ENCODE data around the gene PGF. TPM values are rescaled to one million over a fixed set of nuclear protein-coding genes. Genes with fewer than 3 reads are reported as not detected.
A peak's percentile ranks its signal among the peaks of the same experiment; 100 is the strongest.

PGF gene
- total and polyA plus RNA-seq, 2 experiments from 2014 or later: 25.0 to 31.0 TPM

GRCh38 chr14:74946659-74947281 lies 8.6 kb downstream of the PGF start:
- no peaks in the 10 kb centered on the region for H3K9me3 ChIP-seq (ENCODE audit: low read depth)
- H3K4me1 ChIP-seq (ENCODE audit: insufficient read depth): peaks cover 34% of the 10 kb centered on the region
- WGBS (ENCODE audit: low lambda C conversion rate, missing lambda C conversion rate): 42% methylated on average over 5 of the region's 5 CpGs
- H3K4me3 ChIP-seq: no peak overlapping the region
- H3K4me2 ChIP-seq: no peak overlapping the region
- no peaks in the 10 kb centered on the region for H3K9me2 ChIP-seq (replicated peaks; ENCODE audit: insufficient read depth)
- no peaks in the 10 kb centered on the region for H3K27me3 ChIP-seq
- no peak overlapping the region for H3K27ac ChIP-seq
- H4K20me1 ChIP-seq (ENCODE audit: insufficient read depth, poor library complexity, severe bottlenecking): no peaks in the 10 kb centered on the region
- TF ChIP-seq CTCF (IDR thresholded peaks at IDR 0.05; ENCODE audit: poor library complexity) (no peak), EZH2phosphoT487 (IDR thresholded peaks at IDR 0.05; ENCODE audit: low read depth, severe bottlenecking, unreplicated experiment) (no peak)
- H3K36me3 ChIP-seq (replicated peaks; ENCODE audit: insufficient read depth, low read depth): no peaks in the 10 kb centered on the region
- no peak for DNase-seq (ENCODE audit: low spot score)
- H3K79me2 ChIP-seq: no peaks in the 10 kb centered on the region
- H2AFZ ChIP-seq: no peak overlapping the region

GRCh38 chr14:74945852-74946658 lies 9.3 kb downstream of the PGF start:
- H3K4me3 ChIP-seq: no peak overlapping the region
- 54% methylated on average over 17 of the region's 17 CpGs for WGBS (ENCODE audit: low lambda C conversion rate, missing lambda C conversion rate)
- peak; percentile 87 for DNase-seq (ENCODE audit: low spot score)
- H3K36me3 ChIP-seq (replicated peaks; ENCODE audit: insufficient read depth, low read depth): no peaks in the 10 kb centered on the region
- TF ChIP-seq CTCF (IDR thresholded peaks at IDR 0.05; ENCODE audit: poor library complexity): peak; percentile 80
- no peak for TF ChIP-seq EZH2phosphoT487 (IDR thresholded peaks at IDR 0.05; ENCODE audit: low read depth, severe bottlenecking, unreplicated experiment)
- H3K4me2 ChIP-seq: peak overlapping the region; percentile 42
- no peaks in the 10 kb centered on the region for H3K79me2 ChIP-seq
- H3K27ac ChIP-seq: peak overlapping the region; percentile 61
- peaks cover 27% of the 10 kb centered on the region for H3K4me1 ChIP-seq (ENCODE audit: insufficient read depth)
- H3K27me3 ChIP-seq: no peaks in the 10 kb centered on the region
- no peaks in the 10 kb centered on the region for H3K9me3 ChIP-seq (ENCODE audit: low read depth)
- H3K9me2 ChIP-seq (replicated peaks; ENCODE audit: insufficient read depth): no peaks in the 10 kb centered on the region
- no peaks in the 10 kb centered on the region for H4K20me1 ChIP-seq (ENCODE audit: insufficient read depth, poor library complexity, severe bottlenecking)
- no peak overlapping the region for H2AFZ ChIP-seq

- no peaks in the 10 kb centered on the region for H3K9me2 ChIP-seq (replicated peaks; ENCODE audit: insufficient read depth)
Observed at GRCh38 chr14:74945261-74945851, 10.0 kb downstream of the PGF start.

More at GRCh38 chr14:74945261-74945851, 10.0 kb downstream of the PGF start:
- no peaks in the 10 kb centered on the region for H3K27me3 ChIP-seq
- H3K79me2 ChIP-seq: no peaks in the 10 kb centered on the region
- peak overlapping the region; percentile 61 for H3K27ac ChIP-seq
- H4K20me1 ChIP-seq (ENCODE audit: insufficient read depth, poor library complexity, severe bottlenecking): no peaks in the 10 kb centered on the region
- TF ChIP-seq EZH2 (IDR thresholded peaks at IDR 0.05; ENCODE audit: borderline replicate concordance) (no peak), CTCF (IDR thresholded peaks at IDR 0.05; ENCODE audit: poor library complexity) (peak; percentile 49), EZH2phosphoT487 (IDR thresholded peaks at IDR 0.05; ENCODE audit: low read depth, severe bottlenecking, unreplicated experiment) (no peak)
- H3K4me3 ChIP-seq: no peak overlapping the region
- H3K4me2 ChIP-seq: no peak overlapping the region
- no peaks in the 10 kb centered on the region for H3K36me3 ChIP-seq (replicated peaks; ENCODE audit: insufficient read depth, low read depth)
- DNase-seq (ENCODE audit: low spot score): peak; percentile 62
- no peaks in the 10 kb centered on the region for H3K9me3 ChIP-seq (ENCODE audit: low read depth)
- WGBS (ENCODE audit: low lambda C conversion rate, missing lambda C conversion rate): 59% methylated on average over 17 of the region's 17 CpGs
- no peak overlapping the region for H2AFZ ChIP-seq
- H3K4me1 ChIP-seq (ENCODE audit: insufficient read depth): peaks cover 22% of the 10 kb centered on the region

Measured in hepatocyte (in vitro differentiated cells).